K562 (cell line): Measurements from ENCODE around the gene PRKACG. TPM values are rescaled to one million over a fixed set of nuclear protein-coding genes. Genes with fewer than 3 reads are reported as not detected.

Experiments
- ATAC-seq: fragments of 200-7000 bp; cut with Tn5 transposase; 3 replicates; pipeline ENCODE4 v1.9.1; 2020; ENCODE audit warnings: moderate library complexity
- BruUV-seq: library from RNA; stranded (reverse); fragments of 400-500 nt; replicated peaks from 2 replicates; lab custom pipeline; 2021; lab: Mats Ljungman, UMichigan
- CTCF ChIA-PET: fragments of 300-600 bp; formaldehyde crosslinking; extraction: SDS; loops from one replicate; lab custom pipeline; 2021; ENCODE audit warnings: low intra/inter-chr PET ratio; lab: Yijun Ruan, JAX
- POLR2A ChIA-PET: fragments of 300-600, 350-650 bp; sonication (Branson Sonifier 250); formaldehyde crosslinking; extraction: SDS; loops from one replicate; lab custom pipeline; 2021; ENCODE audit warnings: antibody characterized with exemption, inconsistent platforms; lab: Yijun Ruan, JAX
- DNase-seq, 4 experiments: peaks; one replicate each; pipeline versions ENCODE4 v3.0.0 to v3.0.0-alpha.2; 2011 to 2018; ENCODE audit warnings: low spot score in 3 of 4, mixed read lengths in 3 of 4; ENCODE audit errors: extremely low read depth in 1 of 4
- FAIRE-seq: peaks from 2 replicates; lab custom pipeline; 2011; peaks lifted over from hg19 to GRCh38; lab: Jason Lieb, UNC
- H2AFZ ChIP-seq: 2 replicates; pipeline ENCODE4 v1.6.0; 2011; ENCODE audit warnings: low read depth, low read length, control low read depth, inconsistent platforms
- H3K27ac ChIP-seq: fragments of 200-600 bp; 3 replicates; pipeline ENCODE4 v1.8.0; 2011; ENCODE audit warnings: low read depth, mild to moderate bottlenecking, control low read depth, inconsistent platforms, low read length, moderate library complexity, mixed read lengths; ENCODE audit errors: extremely low read depth
- H3K27me3 ChIP-seq, 2 experiments: fragments of 300-600 bp in 1 of 2; 2 replicates in 1 of 2; 3 replicates in 1 of 2; pipeline versions ENCODE4 v1.6.0 to v1.8.0; 2011; ENCODE audit warnings: inconsistent platforms in 2 of 2, low read length in 2 of 2, mild to moderate bottlenecking in 1 of 2, mixed read lengths in 1 of 2, moderate library complexity in 1 of 2; ENCODE audit not compliant: control insufficient read depth in 2 of 2, insufficient read depth in 2 of 2
- H3K36me3 ChIP-seq: fragments of 300-600 bp; 3 replicates; pipeline ENCODE4 v1.8.0; 2011; ENCODE audit warnings: mild to moderate bottlenecking, low read length, inconsistent platforms; ENCODE audit not compliant: control insufficient read depth, insufficient read depth
- H3K4me1 ChIP-seq, 2 experiments: fragments of 200-600 bp in 1 of 2; replicated peaks in 1 of 2; 2 replicates in 1 of 2; 3 replicates in 1 of 2; pipeline versions ENCODE4 v1.5.1 to v1.8.0; 2011; ENCODE audit warnings: inconsistent platforms in 2 of 2, low read length in 2 of 2, mild to moderate bottlenecking in 1 of 2, mixed read lengths in 1 of 2, moderate library complexity in 1 of 2; ENCODE audit not compliant: control insufficient read depth in 2 of 2, insufficient read depth in 2 of 2
- H3K4me2 ChIP-seq: 2 replicates; pipeline ENCODE4 v1.6.1; 2011; ENCODE audit warnings: low read length, control low read depth, inconsistent platforms, mixed read lengths; ENCODE audit not compliant: insufficient read depth
- H3K4me3 ChIP-seq: fragments of 200-600 bp; sonication (generic), shearing (Covaris generic); 2 replicates; pipeline ENCODE4 v1.5.1; 2016; ENCODE audit warnings: control low read depth, inconsistent platforms
- H3K79me2 ChIP-seq: fragments of 200-600 bp; 3 replicates; pipeline ENCODE4 v1.8.0; 2011; ENCODE audit warnings: low read length, inconsistent platforms; ENCODE audit not compliant: control insufficient read depth, insufficient read depth
- H3K9ac ChIP-seq, 2 experiments: 2 replicates each; pipeline versions ENCODE4 v1.6.0 to v1.6.1; 2011; ENCODE audit warnings: low read depth in 2 of 2, low read length in 2 of 2, control low read depth in 1 of 2, inconsistent platforms in 1 of 2, mild to moderate bottlenecking in 1 of 2, mixed read lengths in 1 of 2; ENCODE audit not compliant: insufficient read depth in 1 of 2
- H3K9me1 ChIP-seq: one replicate; pipeline ENCODE4 v1.6.0; 2011; ENCODE audit warnings: inconsistent platforms, mild to moderate bottlenecking, low read length, moderate library complexity; ENCODE audit not compliant: control insufficient read depth, insufficient read depth
- H3K9me3 ChIP-seq: replicated peaks from 2 replicates; pipeline ENCODE4 v1.5.1; 2011; ENCODE audit warnings: low read depth, low read length, inconsistent platforms; ENCODE audit not compliant: control insufficient read depth, insufficient read depth
- H4K20me1 ChIP-seq: replicated peaks from 2 replicates; pipeline ENCODE4 v1.6.1; 2011; ENCODE audit warnings: low read length, inconsistent platforms, mixed read lengths; ENCODE audit not compliant: control insufficient read depth, insufficient read depth
- CTCF ChIP-seq, 3 experiments: IDR thresholded peaks in 2 of 3; conservative IDR thresholded peaks in 1 of 3; 2 replicates each; pipeline ENCODE4 v1.5.1; 2011 to 2012; ENCODE audit warnings: low read length in 3 of 3, mild to moderate bottlenecking in 3 of 3, control low read depth in 2 of 3, improper control_type of control experiment in 1 of 3, inconsistent platforms in 1 of 3, low read depth in 1 of 3, mixed read lengths in 1 of 3, moderate library complexity in 1 of 3; ENCODE audit not compliant: insufficient read depth in 2 of 3
- EHMT2 ChIP-seq: fragments of 450-650 bp; IDR thresholded peaks from 2 replicates; pipeline ENCODE4 v1.6.1; 2018; ENCODE audit warnings: antibody characterized with exemption
- ESRRB ChIP-seq: fragments of 250-450 bp; sonication (Bioruptor Pico); IDR thresholded peaks from 2 replicates; pipeline ENCODE4 v1.5.0; 2020; ENCODE audit warnings: mild to moderate bottlenecking, moderate library complexity, borderline replicate concordance
- FOSL1 ChIP-seq: fragments of 200-800 bp; sonication (Bioruptor generic); conservative IDR thresholded peaks from 2 replicates; pipeline ENCODE4 v1.6.1; 2016; ENCODE audit warnings: missing genetic modification characterization, missing compliant biosample characterization
- FOXP4 ChIP-seq: sonication (generic); formaldehyde crosslinking; IDR thresholded peaks from 2 replicates; pipeline ENCODE4 v1.8.0; 2022; ENCODE audit warnings: mild to moderate bottlenecking, missing genetic modification reagents, borderline replicate concordance
- JUND ChIP-seq, 2 experiments: IDR thresholded peaks; 2 replicates in 1 of 2; 3 replicates in 1 of 2; pipeline ENCODE4 v1.6.1; 2011; ENCODE audit warnings: borderline replicate concordance in 2 of 2, low read depth in 2 of 2, low read length in 2 of 2, improper control_type of control experiment in 1 of 2, missing biosample characterization in 1 of 2, missing genetic modification characterization in 1 of 2, missing genetic modification reagents in 1 of 2
- NFIX ChIP-seq: fragments of 250-450 bp; sonication (Bioruptor Pico); IDR thresholded peaks from 2 replicates; pipeline ENCODE4 v1.4.0; 2020; ENCODE audit warnings: low read depth, mild to moderate bottlenecking, moderate library complexity
- RBM15 ChIP-seq: fragments of 200-400 bp; formaldehyde crosslinking; IDR thresholded peaks from 2 replicates; pipeline ENCODE4 v1.6.1; 2018; ENCODE audit warnings: mild to moderate bottlenecking, low read length, moderate library complexity; ENCODE audit not compliant: insufficient read depth
- RNF2 ChIP-seq: sonication (generic); IDR thresholded peaks from 2 replicates; pipeline ENCODE4 v1.6.1; 2016
- XRCC5 ChIP-seq: fragments of 200-400 bp; formaldehyde crosslinking; IDR thresholded peaks from 2 replicates; pipeline ENCODE4 v1.6.1; 2017; ENCODE audit warnings: low read depth, mild to moderate bottlenecking, low read length
- ZBTB49 ChIP-seq: sonication (generic); formaldehyde crosslinking; IDR thresholded peaks from 2 replicates; pipeline ENCODE4 v1.8.0; 2022; ENCODE audit warnings: missing genetic modification reagents, mild to moderate bottlenecking, borderline replicate concordance
- ZNF274 ChIP-seq: IDR thresholded peaks from 2 replicates; pipeline ENCODE4 v1.6.1; 2011; ENCODE audit warnings: low read depth, mild to moderate bottlenecking, low read length, moderate library complexity, borderline replicate concordance
- WGBS: fragments of 100-300 bp; shearing (Covaris generic); methylation state at CpG from one replicate; pipeline ENCODE4 v1.1.6; 2016; ENCODE audit warnings: low coverage, mixed read lengths; ENCODE audit not compliant: insufficient coverage; ENCODE audit errors: missing lambda C conversion rate; 5-methylcytosine and 5-hydroxymethylcytosine counted together
- in situ Hi-C: fragments of 300-500 bp; cut with MboI; formaldehyde crosslinking; loops from 4 replicates; pipeline ENCODE4 v1.15.0; 2018; ENCODE audit warnings: inconsistent platforms, mixed read lengths
- intact Hi-C: fragments of 100-400 bp; cut with micrococcal nuclease; formaldehyde crosslinking; loops from 2 replicates; pipeline ENCODE4 v1.14.2; 2022
- polyA plus RNA-seq, 8 experiments: library from polyadenylated mRNA; depleted of rRNA in 4 of 8; stranded (reverse) in 5 of 8; unstranded in 3 of 8; fragments of >200 nt; fragmentation: Nextera tagmentation in 2 of 8; fragmentation: Illumina TruSeq in 1 of 8; extraction: Ambion mirVana in 2 of 8; extraction: Trizol in 1 of 8; gene quantifications; 2 replicates each; pipeline versions ENCODE4 v1.2.1 to v1.2.3, GENCODE V29; 2011 to 2014; ENCODE audit warnings: inconsistent platforms in 1 of 8, missing spikeins in 1 of 8
- total RNA-seq, 7 experiments: library from RNA; depleted of rRNA in 6 of 7; stranded (reverse); fragments of >200 nt in 6 of 7; fragmentation: Illumina TruSeq in 2 of 7; extraction: Trizol in 2 of 7; gene quantifications; 2 replicates each; pipeline versions ENCODE4 v1.2.1 to v1.2.3, GENCODE V29; 2011 to 2021; ENCODE audit warnings: low replicate concordance in 1 of 7

PRKACG gene
- total and polyA plus RNA-seq, 9 of the 15 experiments (the other 6 are each of a cell fraction or from before 2014, with no cell fraction given), result not detected

- no peak for DNase-seq
- Histone ChIP-seq H4K20me1 (no peaks in the 10 kb centered on the region), H3K9me3 (no peaks in the 10 kb centered on the region), H3K4me1 (peaks cover 4 to 19% of the 10 kb centered on the region in 2 experiments; a peak in 4 of 5 replicates), H3K9ac (no peak overlapping the region), H3K9me1 (no peaks in the 10 kb centered on the region), H2AFZ (no peak overlapping the region), H3K4me2 (no peak overlapping the region), H3K79me2 (no peaks in the 10 kb centered on the region), H3K36me3 (no peaks in the 10 kb centered on the region), H3K4me3 (no peak overlapping the region), H3K27ac (no peak overlapping the region), H3K27me3 (no peaks in the 10 kb centered on the region)
- CTCF ChIA-PET, result no interaction called here
- intact Hi-C loops, result no loop called here
- WGBS, result 73% methylated on average over 1 of the region's 1 CpG
- BruUV-seq, result no TSS peak
- no peak for FAIRE-seq
- ATAC-seq, result no peak
- no peak for TF ChIP-seq ZBTB49 (CRISPR knock-in tag)
- TF ChIP-seq JUND (IDR thresholded peaks at IDR 0.05; ENCODE audit: borderline replicate concordance, low read depth, low read length), result no peak
- no peak for TF ChIP-seq JUND (tag; IDR thresholded peaks at IDR 0.05; ENCODE audit: borderline replicate concordance, low read depth, low read length)
- no peak for TF ChIP-seq FOSL1
- TF ChIP-seq FOXP4 (CRISPR knock-in tag), result no peak
- TF ChIP-seq NFIX, result no peak
- TF ChIP-seq RBM15, result no peak
- TF ChIP-seq ZNF274, result no peak
- no peak for TF ChIP-seq EHMT2
- TF ChIP-seq ESRRB (CRISPR knock-in tag), result no peak
- TF ChIP-seq RNF2, result no peak
- TF ChIP-seq XRCC5, result no peak
- TF ChIP-seq CTCF (IDR thresholded peaks at IDR 0.05 in 2 of 3, conservative IDR thresholded peaks at IDR 0.05 in 1 of 3; ENCODE audit: insufficient read depth in 2 of 3, low read depth in 1 of 3, low read length in 3 of 3), result no peak
- in situ Hi-C loops, result no loop called here
- POLR2A ChIA-PET, result no interaction called here
Measured at GRCh38 chr9:68966496-68966944, 47.4 kb downstream of the PRKACG start.
